Liver (tissue), 9 donors: Measurements from ENCODE around the gene MYCBPAP. TPM values are rescaled to one million over a fixed set of nuclear protein-coding genes. Genes with fewer than 3 reads are reported as not detected.

ENCODE experiments used
- DNase-seq: peaks from one replicate; pipeline ENCODE4 v3.0.0-alpha.2; 2017; ENCODE audit warnings: low spot score
- H3K27ac ChIP-seq, 2 donors: one replicate each; pipeline ENCODE4 v1.7.0; 2013; ENCODE audit warnings: inconsistent platforms in 2 of 2, low read length in 2 of 2, control low read depth in 1 of 2, low read depth in 1 of 2, mild to moderate bottlenecking in 1 of 2
- H3K27me3 ChIP-seq, 4 donors: one replicate each; pipeline versions ENCODE4 v1.6.1 to v1.7.0; 2013; ENCODE audit warnings: low read length in 3 of 4, inconsistent platforms in 1 of 4, mild to moderate bottlenecking in 1 of 4, moderate library complexity in 1 of 4; ENCODE audit not compliant: control insufficient read depth in 4 of 4, insufficient read depth in 4 of 4
- H3K36me3 ChIP-seq, 4 donors: one replicate each; pipeline versions ENCODE4 v1.6.1 to v1.7.0; 2013; ENCODE audit warnings: low read length in 3 of 4, mild to moderate bottlenecking in 3 of 4, low read depth in 1 of 4, moderate library complexity in 1 of 4; ENCODE audit not compliant: control insufficient read depth in 4 of 4, insufficient read depth in 3 of 4
- H3K4me1 ChIP-seq, 4 donors: one replicate each; pipeline versions ENCODE4 v1.6.1 to v1.7.0; 2013; ENCODE audit warnings: low read length in 3 of 4, mild to moderate bottlenecking in 3 of 4, moderate library complexity in 1 of 4; ENCODE audit not compliant: control insufficient read depth in 4 of 4, insufficient read depth in 4 of 4
- H3K4me3 ChIP-seq, 3 donors: one replicate each; pipeline versions ENCODE4 v1.6.1 to v1.7.0; 2013; ENCODE audit warnings: low read length in 3 of 3, control low read depth in 1 of 3, low read depth in 1 of 3, mild to moderate bottlenecking in 1 of 3
- H3K9ac ChIP-seq, 2 donors: one replicate each; pipeline ENCODE4 v1.7.0; 2013; ENCODE audit warnings: low read length in 2 of 2, mild to moderate bottlenecking in 2 of 2, moderate library complexity in 2 of 2, control low read depth in 1 of 2, low read depth in 1 of 2
- H3K9me3 ChIP-seq, 4 donors: one replicate each; pipeline versions ENCODE4 v1.6.1 to v1.7.0; 2013; ENCODE audit warnings: low read length in 3 of 4; ENCODE audit not compliant: control insufficient read depth in 4 of 4
- EGR1 ChIP-seq, 2 donors: IDR thresholded peaks; 2 replicates each; pipeline ENCODE4 v1.6.1; 2016 to 2018; ENCODE audit warnings: antibody characterized with exemption in 2 of 2, low read depth in 2 of 2
- FOXA1 ChIP-seq: IDR thresholded peaks from 2 replicates; pipeline ENCODE4 v1.6.1; 2016; ENCODE audit warnings: antibody characterized with exemption
- FOXA2 ChIP-seq: IDR thresholded peaks from 2 replicates; pipeline ENCODE4 v1.6.1; 2016; ENCODE audit warnings: antibody characterized with exemption
- GABPA ChIP-seq, 2 donors: IDR thresholded peaks in 1 of 2; conservative IDR thresholded peaks in 1 of 2; 2 replicates each; pipeline ENCODE4 v1.6.1; 2016; ENCODE audit warnings: antibody characterized with exemption in 2 of 2, mild to moderate bottlenecking in 1 of 2, moderate library complexity in 1 of 2
- HNF4A ChIP-seq, 2 donors: conservative IDR thresholded peaks; 2 replicates each; pipeline ENCODE4 v1.6.1; 2016; ENCODE audit warnings: antibody characterized with exemption in 2 of 2, mild to moderate bottlenecking in 2 of 2
- HNF4G ChIP-seq: IDR thresholded peaks from 2 replicates; pipeline ENCODE4 v1.6.1; 2016; ENCODE audit warnings: antibody characterized with exemption
- JUND ChIP-seq, 2 donors: IDR thresholded peaks; 2 replicates each; pipeline ENCODE4 v1.6.1; 2016; ENCODE audit warnings: antibody characterized with exemption in 2 of 2
- NR2F2 ChIP-seq: IDR thresholded peaks from 2 replicates; pipeline ENCODE4 v1.6.1; 2016; ENCODE audit warnings: antibody characterized with exemption
- RAD21 ChIP-seq, 2 donors: IDR thresholded peaks; 2 replicates each; pipeline ENCODE4 v1.6.1; 2016; ENCODE audit warnings: antibody characterized with exemption in 2 of 2, mild to moderate bottlenecking in 2 of 2
- RXRA ChIP-seq, 2 donors: IDR thresholded peaks; 2 replicates each; pipeline ENCODE4 v1.6.1; 2017 to 2018; ENCODE audit warnings: antibody characterized with exemption in 2 of 2, mild to moderate bottlenecking in 1 of 2
- SP1 ChIP-seq: IDR thresholded peaks from 2 replicates; pipeline ENCODE4 v1.6.1; 2018; ENCODE audit warnings: antibody characterized with exemption, mild to moderate bottlenecking
- TAF1 ChIP-seq: conservative IDR thresholded peaks from 2 replicates; pipeline ENCODE4 v1.6.1; 2016; ENCODE audit warnings: antibody characterized with exemption, mild to moderate bottlenecking
- YY1 ChIP-seq: IDR thresholded peaks from 2 replicates; pipeline ENCODE4 v1.6.1; 2016; ENCODE audit warnings: antibody characterized with exemption, mild to moderate bottlenecking
- WGBS: extraction: QIAGEN DNeasy Blood & Tissue Kit; methylation state at CpG from one replicate; pipeline ENCODE4 v1.1.7; 2013; 5-methylcytosine and 5-hydroxymethylcytosine counted together
- polyA plus RNA-seq, 2 donors: library from polyadenylated mRNA; stranded (reverse) in 1 of 2; unstranded in 1 of 2; fragments of 200-250 nt in 1 of 2; fragments of >200 nt in 1 of 2; fragmentation: Nextera tagmentation in 1 of 2; extraction: Ambion mirVana in 1 of 2; gene quantifications; one replicate each; pipeline versions ENCODE4 v1.2.1 to v1.2.3, GENCODE V29; 2013 to 2015
- total RNA-seq, 2 donors: library from RNA; depleted of rRNA; stranded (reverse); fragments of >200 nt; gene quantifications; one replicate each; pipeline ENCODE4 v1.2.3, GENCODE V29; 2014
- TF ChIP-seq, protein P1 (sequence below): IDR thresholded peaks from 2 replicates; pipeline ENCODE4 v1.6.1; 2016; ENCODE audit warnings: antibody characterized with exemption
- TF ChIP-seq, protein P2 (sequence below): IDR thresholded peaks from 2 replicates; pipeline ENCODE4 v1.6.1; 2016; ENCODE audit warnings: antibody characterized with exemption
- TF ChIP-seq, protein P3 (sequence below): IDR thresholded peaks from 2 replicates; pipeline ENCODE4 v1.6.1; 2016; ENCODE audit warnings: antibody characterized with exemption, mild to moderate bottlenecking
- TF ChIP-seq, protein P4 (sequence below): IDR thresholded peaks from 2 replicates; pipeline ENCODE4 v1.6.1; 2016; ENCODE audit warnings: antibody characterized with exemption
- TF ChIP-seq, protein P5 (sequence below): fragments of 150-350 bp; IDR thresholded peaks from 2 replicates; pipeline ENCODE4 v1.5.1; 2017; ENCODE audit warnings: improper control_type of control experiment, low read depth, low read length; ENCODE audit not compliant: missing input control
- donor health status: healthy.
- donor health status: healthy.
- donor health status: healthy.
- donor health status: healthy.
- donor health status: healthy.

The MYCBPAP gene
- total and polyA plus RNA-seq, 4 donors = 0.23 to 0.25 TPM; not detected in 2

DNA sequence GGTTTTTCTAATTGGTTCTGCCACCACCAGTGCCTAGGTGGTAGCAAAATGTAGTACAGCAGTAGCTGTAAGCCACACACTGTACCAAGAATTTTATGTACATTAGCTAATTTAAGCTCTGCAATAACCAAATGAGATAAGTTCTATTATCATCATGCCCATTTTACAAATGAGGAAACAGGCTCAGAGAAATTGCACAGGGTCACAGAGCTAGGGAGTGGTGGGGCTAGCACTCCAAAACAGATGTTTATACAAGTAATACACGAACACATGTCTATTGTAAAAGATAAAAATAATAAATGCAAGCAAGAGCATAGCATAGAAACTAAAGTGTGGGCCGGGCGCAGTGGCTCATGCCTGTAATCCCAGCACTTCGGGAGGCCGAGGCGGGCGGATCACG, 16.0 kb upstream of the MYCBPAP start:
- DNase-seq = no peak
- Histone ChIP-seq H3K4me3 (no peak overlapping the region), H3K36me3 (peaks cover 0 to 3% (median under 1%) of the 10 kb centered on the region in 4 donors), H3K4me1 (no peaks in the 10 kb centered on the region), H3K9me3 (no peaks in the 10 kb centered on the region), H3K27me3 (no peaks in the 10 kb centered on the region), H3K27ac (no peak overlapping the region), H3K9ac (no peak overlapping the region)
- TF ChIP-seq RXRA (IDR thresholded peaks at IDR 0.05) (no peak), HNF4A (conservative IDR thresholded peaks at IDR 0.05) (no peak), FOXA2 (no peak), YY1 (no peak), GABPA (IDR thresholded peaks at IDR 0.05 in 1 of 2, conservative IDR thresholded peaks at IDR 0.05 in 1 of 2) (no peak), JUND (IDR thresholded peaks at IDR 0.05) (no peak), SP1 (no peak), NR2F2 (no peak), RAD21 (IDR thresholded peaks at IDR 0.05) (no peak)
- TF ChIP-seq, protein P1, sequence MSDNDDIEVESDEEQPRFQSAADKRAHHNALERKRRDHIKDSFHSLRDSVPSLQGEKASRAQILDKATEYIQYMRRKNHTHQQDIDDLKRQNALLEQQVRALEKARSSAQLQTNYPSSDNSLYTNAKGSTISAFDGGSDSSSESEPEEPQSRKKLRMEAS = no peak
- TF ChIP-seq, protein P2, sequence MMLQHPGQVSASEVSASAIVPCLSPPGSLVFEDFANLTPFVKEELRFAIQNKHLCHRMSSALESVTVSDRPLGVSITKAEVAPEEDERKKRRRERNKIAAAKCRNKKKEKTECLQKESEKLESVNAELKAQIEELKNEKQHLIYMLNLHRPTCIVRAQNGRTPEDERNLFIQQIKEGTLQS = no peak
- TF ChIP-seq, protein P3, sequence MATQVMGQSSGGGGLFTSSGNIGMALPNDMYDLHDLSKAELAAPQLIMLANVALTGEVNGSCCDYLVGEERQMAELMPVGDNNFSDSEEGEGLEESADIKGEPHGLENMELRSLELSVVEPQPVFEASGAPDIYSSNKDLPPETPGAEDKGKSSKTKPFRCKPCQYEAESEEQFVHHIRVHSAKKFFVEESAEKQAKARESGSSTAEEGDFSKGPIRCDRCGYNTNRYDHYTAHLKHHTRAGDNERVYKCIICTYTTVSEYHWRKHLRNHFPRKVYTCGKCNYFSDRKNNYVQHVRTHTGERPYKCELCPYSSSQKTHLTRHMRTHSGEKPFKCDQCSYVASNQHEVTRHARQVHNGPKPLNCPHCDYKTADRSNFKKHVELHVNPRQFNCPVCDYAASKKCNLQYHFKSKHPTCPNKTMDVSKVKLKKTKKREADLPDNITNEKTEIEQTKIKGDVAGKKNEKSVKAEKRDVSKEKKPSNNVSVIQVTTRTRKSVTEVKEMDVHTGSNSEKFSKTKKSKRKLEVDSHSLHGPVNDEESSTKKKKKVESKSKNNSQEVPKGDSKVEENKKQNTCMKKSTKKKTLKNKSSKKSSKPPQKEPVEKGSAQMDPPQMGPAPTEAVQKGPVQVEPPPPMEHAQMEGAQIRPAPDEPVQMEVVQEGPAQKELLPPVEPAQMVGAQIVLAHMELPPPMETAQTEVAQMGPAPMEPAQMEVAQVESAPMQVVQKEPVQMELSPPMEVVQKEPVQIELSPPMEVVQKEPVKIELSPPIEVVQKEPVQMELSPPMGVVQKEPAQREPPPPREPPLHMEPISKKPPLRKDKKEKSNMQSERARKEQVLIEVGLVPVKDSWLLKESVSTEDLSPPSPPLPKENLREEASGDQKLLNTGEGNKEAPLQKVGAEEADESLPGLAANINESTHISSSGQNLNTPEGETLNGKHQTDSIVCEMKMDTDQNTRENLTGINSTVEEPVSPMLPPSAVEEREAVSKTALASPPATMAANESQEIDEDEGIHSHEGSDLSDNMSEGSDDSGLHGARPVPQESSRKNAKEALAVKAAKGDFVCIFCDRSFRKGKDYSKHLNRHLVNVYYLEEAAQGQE = no peak
- 92% methylated on average over 8 of the region's 8 CpGs for WGBS

DNA sequence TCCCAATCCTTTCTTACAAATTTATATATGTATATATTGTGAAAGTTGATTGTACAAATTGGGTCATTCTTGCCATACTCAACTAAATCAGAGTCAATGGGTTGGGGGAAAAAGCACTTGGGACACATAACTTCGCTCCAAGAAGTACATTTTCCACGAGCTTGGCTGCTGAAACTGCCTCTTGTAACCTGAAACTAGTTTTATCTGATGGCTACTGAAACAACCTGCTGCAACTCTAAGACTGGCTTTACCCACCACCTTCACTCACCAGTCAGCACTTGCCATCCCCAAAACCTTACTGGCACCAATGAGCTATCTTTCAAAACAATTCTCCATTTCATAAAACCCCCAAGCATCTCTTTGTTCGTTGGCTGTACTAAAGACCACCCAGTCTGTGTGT, 14.5 kb upstream of the MYCBPAP start:
- Histone ChIP-seq H3K9me3 (no peaks in the 10 kb centered on the region), H3K27ac (no peak overlapping the region), H3K27me3 (no peaks in the 10 kb centered on the region), H3K4me3 (no peak overlapping the region), H3K4me1 (no peaks in the 10 kb centered on the region), H3K36me3 (no peaks in the 10 kb centered on the region), H3K9ac (no peak overlapping the region)
- DNase-seq = no peak
- TF ChIP-seq, protein P3 = no peak
- TF ChIP-seq, protein P4, sequence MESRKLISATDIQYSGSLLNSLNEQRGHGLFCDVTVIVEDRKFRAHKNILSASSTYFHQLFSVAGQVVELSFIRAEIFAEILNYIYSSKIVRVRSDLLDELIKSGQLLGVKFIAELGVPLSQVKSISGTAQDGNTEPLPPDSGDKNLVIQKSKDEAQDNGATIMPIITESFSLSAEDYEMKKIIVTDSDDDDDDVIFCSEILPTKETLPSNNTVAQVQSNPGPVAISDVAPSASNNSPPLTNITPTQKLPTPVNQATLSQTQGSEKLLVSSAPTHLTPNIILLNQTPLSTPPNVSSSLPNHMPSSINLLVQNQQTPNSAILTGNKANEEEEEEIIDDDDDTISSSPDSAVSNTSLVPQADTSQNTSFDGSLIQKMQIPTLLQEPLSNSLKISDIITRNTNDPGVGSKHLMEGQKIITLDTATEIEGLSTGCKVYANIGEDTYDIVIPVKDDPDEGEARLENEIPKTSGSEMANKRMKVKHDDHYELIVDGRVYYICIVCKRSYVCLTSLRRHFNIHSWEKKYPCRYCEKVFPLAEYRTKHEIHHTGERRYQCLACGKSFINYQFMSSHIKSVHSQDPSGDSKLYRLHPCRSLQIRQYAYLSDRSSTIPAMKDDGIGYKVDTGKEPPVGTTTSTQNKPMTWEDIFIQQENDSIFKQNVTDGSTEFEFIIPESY = no peak
- TF ChIP-seq HNF4G (no peak), HNF4A (conservative IDR thresholded peaks at IDR 0.05) (no peak), YY1 (no peak), GABPA (IDR thresholded peaks at IDR 0.05 in 1 of 2, conservative IDR thresholded peaks at IDR 0.05 in 1 of 2) (no peak), SP1 (no peak), FOXA1 (no peak), TAF1 (no peak), NR2F2 (no peak), FOXA2 (no peak), RAD21 (IDR thresholded peaks at IDR 0.05) (no peak), EGR1 (IDR thresholded peaks at IDR 0.05; ENCODE audit: low read depth in 2 of 2) (no peak), JUND (IDR thresholded peaks at IDR 0.05) (no peak)
- TF ChIP-seq, protein P2 = no peak
- TF ChIP-seq, protein P5, sequence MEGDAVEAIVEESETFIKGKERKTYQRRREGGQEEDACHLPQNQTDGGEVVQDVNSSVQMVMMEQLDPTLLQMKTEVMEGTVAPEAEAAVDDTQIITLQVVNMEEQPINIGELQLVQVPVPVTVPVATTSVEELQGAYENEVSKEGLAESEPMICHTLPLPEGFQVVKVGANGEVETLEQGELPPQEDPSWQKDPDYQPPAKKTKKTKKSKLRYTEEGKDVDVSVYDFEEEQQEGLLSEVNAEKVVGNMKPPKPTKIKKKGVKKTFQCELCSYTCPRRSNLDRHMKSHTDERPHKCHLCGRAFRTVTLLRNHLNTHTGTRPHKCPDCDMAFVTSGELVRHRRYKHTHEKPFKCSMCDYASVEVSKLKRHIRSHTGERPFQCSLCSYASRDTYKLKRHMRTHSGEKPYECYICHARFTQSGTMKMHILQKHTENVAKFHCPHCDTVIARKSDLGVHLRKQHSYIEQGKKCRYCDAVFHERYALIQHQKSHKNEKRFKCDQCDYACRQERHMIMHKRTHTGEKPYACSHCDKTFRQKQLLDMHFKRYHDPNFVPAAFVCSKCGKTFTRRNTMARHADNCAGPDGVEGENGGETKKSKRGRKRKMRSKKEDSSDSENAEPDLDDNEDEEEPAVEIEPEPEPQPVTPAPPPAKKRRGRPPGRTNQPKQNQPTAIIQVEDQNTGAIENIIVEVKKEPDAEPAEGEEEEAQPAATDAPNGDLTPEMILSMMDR = no peak
- TF ChIP-seq, protein P1 = no peak
- WGBS = 69% methylated on average over 3 of the region's 3 CpGs
